ENCODE results near the gene ABCB8. TPM values are rescaled to one million over a fixed set of nuclear protein-coding genes. Genes with fewer than 3 reads are reported as not detected.

The ABCB8 gene
- total and polyA plus RNA-seq, 2 of the 8 experiments (the other 6 are each of a cell fraction or from before 2014, with no cell fraction given): 17.7 to 27.0 TPM

GRCh38 chr7:151066273-151066974 is 38.2 kb downstream of the ABCB8 start (continued):
- TF ChIP-seq TEAD4 (IDR thresholded peaks at IDR 0.05; ENCODE audit: low read depth, low read length) (no peak), USF2 (IDR thresholded peaks at IDR 0.05; ENCODE audit: low read length) (no peak), EP300 (IDR thresholded peaks at IDR 0.05; ENCODE audit: borderline replicate concordance in 1 of 2, low read depth in 2 of 2, low read length in 2 of 2) (no peak), EZH2 (IDR thresholded peaks at IDR 0.05; ENCODE audit: low read depth, low read length, severe bottlenecking) (no peak)
